Prostate gland (tissue), 2 donors: ENCODE measurements around the gene ABTB1.

ENCODE experiments used
- CTCF ChIP-seq, 4 experiments: fragments of 200-600 bp in 2 of 4; fragments of 450-650 bp in 2 of 4; sonication (generic) in 2 of 4; IDR thresholded peaks; 1 replicate in 3 of 4; 2 replicates in 1 of 4; pipeline ENCODE4 v1.5.1; 2016 to 2019; ENCODE audit warnings: antibody characterized with exemption in 4 of 4, mild to moderate bottlenecking in 2 of 4, moderate library complexity in 2 of 4
- POLR2A ChIP-seq: fragments of 450-650 bp; IDR thresholded peaks from one replicate; pipeline ENCODE4 v1.6.1; 2016; ENCODE audit warnings: antibody characterized with exemption, mild to moderate bottlenecking

DNA sequence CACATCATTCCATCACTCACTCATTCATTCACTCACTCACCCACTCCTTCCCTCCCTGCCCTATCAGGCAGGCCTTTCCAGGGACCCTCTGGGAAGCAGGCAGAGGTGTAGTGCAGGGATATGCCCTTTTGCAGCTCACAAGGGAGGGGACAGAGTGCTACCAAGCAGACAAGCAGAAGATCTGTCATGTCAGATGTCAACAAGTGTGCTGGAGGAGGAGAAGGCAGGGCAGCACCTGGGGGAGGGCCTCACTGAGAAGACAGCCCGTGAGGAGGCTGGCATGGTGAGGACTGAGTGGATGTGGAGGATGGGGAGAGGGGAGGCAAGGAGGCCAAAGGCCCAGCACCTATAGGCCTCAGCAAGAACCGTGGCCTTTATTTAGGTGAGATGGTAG lies 15.3 kb downstream of the ABTB1 start:
- no peak for TF ChIP-seq CTCF (IDR thresholded peaks at IDR 0.05)
- TF ChIP-seq POLR2A = no peak
